NCI-H510A treated with DMSO at 0.1 percent for 48 hours (cell line): ENCODE measurements around the gene RPAP3.

Experiments used
- DNase-seq: peaks from one replicate; lab custom pipeline; 2025; lab: John Stamatoyannopoulos, UW

The RPAP3 gene

DNA sequence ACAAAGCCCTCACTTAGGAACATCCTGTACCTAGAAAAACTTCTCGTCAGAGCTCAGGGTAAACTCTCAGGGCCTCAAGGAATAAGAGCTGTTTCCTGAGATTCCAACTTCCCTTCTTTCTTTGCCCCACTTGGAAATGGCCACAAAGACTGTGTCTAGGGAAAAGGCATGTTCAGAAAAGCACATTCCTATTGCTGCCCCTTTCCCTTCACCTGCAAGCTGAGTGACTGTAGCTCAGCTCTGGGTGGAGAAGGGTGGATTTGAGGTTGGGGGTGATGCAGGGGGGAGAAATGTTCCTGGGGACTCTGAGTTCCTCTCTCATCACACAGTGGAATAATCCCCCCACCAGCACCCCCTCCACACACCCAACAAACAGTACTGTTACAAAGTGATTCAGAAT lies 12.7 kb upstream of the RPAP3 start:
- no peak for DNase-seq

DNA sequence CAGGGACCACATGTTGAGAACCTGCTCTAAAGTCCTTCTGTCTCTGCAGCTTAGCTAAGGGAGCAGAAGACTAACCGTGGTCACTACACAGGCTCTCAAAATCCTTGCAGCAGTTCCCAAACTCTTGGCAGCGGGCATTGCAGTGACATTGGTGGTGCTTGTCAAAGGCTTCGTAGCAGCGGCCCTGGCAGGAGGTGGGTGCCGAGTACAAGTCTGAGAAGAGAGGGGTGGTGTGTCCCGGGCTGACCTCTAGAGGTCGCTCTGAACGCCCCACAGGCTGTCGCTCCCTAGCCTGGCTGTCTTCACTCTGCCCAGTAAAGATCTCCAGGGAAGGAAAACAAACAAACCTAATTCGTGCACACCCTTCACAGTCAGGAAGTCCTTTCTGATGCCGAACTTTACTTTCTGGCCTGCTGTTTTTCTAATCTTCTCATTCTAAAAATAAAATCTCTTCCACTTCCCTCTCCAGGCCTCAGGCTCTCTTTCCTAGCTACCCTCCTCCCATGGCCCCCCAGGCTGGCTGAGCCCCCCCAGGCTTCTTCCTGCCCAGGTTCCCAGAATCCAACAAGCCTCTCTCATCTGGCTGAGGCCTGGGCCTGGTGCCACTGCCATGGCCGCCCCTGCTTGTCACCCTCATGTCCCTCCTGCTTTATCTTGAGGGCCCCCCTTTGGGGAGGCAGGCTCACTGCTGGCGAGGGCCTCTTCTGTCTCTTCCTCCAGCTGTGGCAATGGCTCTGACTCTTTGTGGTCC lies 11.8 kb upstream of the RPAP3 start:
- DNase-seq = peak; percentile 88

DNA sequence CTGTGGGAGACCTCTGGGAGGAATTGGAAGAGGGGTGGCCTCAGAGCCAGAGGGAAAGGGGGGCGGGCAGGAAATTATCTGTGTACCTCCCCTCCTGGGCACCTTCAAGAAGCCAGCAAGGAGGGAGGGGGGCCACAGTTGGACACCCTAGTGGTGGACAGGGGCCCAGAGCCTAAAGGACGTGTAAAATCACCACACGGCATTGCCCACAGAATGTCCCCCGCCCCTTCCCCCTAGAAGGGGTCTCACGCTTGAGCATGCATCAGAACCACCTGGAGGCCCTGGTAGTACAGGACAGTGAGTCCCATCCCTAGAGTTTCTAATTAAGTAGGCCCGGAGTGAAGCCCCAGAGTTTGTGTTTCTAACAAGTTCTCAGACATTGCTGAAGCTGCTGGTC lies 11.2 kb upstream of the RPAP3 start:
- no peak for DNase-seq

DNA sequence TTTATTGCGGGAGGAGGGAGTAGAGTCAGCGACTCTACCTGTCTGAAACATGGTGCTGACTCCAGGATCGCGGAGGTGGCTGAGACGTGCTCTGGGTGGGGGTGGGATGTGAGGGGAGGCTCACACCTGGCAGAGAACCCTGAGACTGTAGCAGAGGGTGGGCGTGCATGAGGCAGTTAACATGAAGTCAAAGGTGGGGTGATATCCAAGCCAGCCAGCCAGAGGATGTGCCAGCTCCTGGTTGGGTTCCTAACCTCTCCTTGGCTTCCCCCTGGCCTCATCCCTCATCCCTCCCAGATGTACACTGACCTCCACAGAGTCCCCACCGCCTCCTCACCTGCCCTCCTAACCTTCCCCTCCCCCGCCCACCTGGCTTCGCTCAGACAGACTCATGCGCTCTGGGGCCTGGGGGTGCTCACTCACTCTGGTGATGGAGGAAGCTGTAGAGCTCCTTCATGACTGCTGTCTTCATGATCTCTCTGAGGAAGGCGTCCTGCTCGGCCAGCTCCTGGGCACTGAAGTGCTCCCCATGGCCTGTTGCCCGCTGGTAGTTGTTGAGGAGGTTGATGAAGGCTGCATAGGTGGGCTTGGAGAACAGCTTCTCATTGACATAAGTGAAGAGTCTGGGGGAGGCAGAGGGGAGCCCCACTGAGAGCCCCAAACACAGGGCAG lies 10.2 kb upstream of the RPAP3 start:
- no peak for DNase-seq

DNA sequence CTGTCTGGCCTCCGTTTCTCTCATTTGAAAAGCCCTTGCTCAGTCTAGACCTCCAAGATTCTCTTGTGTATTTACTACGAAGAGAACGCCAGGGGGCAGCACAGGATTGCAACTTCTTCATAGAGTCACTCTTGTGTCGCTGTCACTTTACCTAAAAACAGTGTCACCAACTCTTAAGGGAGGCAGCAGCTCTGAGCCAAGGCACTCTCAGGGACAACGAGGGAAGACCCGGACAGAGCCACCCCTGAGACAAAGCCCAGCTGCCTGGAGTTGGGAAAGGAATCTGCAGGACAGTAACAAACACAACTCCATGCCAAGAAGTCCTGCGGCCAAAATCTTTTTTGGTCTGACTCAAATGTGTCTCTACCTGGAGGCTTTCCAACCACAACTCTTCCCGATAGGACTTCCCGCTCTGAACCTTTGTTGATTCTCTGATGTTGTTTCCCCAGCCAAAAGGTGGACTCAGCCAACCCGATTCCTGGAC lies 9.6 kb upstream of the RPAP3 start:
- DNase-seq = peak; percentile 86

DNA sequence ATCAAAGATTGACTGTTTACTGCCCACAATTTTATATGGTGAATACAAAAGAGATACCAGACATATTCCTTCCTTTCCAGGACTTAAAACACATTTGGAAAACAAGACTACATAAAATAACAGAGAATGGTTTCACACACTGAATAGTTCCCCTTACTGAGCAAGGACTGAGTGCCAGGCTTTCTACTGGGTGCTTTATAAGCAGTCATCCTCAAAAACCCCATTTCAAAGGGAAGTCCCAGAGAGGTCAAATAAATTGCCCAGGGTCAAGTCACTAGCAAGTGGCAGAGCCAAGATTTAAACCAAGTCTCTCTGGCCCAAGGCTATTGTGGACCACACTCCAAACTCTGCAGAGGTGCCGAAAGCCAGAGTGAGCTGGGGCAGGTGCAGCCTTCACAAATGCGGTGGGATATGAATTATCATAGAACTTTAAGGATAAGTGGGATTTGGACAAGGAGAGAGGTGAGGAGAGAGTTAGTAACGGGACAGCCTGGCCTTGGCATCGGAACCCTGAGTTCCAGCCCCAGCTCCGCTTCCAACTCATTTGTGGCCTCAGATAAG lies 9.1 kb upstream of the RPAP3 start:
- no peak for DNase-seq

DNA sequence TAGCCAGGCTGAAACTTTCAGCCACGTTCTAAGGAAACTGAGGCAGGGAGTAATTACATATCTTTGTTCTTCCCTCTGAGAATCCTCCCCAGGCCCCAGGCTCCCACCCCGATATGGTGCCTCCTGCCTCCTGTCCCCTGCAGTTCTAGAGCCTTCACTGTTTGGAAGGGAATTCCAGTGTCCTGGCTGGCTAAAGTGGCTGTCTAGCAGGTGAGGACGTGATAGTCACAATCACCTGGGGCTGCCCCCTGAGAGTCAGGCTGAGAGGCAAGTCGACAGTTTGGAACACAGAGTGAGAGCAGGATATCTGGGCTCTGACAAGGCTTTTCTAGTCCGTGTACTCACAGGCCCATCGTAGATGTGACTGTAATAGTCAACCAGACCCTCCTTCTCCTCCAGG lies 6.3 kb upstream of the RPAP3 start:
- DNase-seq = no peak

DNA sequence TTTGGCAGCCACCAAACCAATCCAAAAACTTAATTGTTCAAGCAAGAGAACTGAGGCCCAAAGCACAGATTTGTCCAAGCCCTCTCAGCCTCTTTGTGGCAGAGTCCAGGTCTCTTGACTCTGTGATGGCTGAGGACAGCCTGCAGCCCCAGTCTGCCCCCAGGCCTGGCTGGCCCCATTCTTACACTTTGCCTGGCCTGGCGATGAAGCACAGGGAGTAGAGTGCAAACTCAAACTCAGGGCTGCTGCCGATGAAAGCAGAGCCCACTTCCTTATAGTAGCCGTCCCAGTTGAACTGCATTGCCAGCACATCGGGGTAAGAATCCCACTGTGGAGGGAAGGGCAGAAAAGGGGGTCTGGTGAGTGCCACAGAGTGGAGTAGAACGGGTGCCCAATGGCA lies 5.6 kb upstream of the RPAP3 start:
- no peak for DNase-seq

DNA sequence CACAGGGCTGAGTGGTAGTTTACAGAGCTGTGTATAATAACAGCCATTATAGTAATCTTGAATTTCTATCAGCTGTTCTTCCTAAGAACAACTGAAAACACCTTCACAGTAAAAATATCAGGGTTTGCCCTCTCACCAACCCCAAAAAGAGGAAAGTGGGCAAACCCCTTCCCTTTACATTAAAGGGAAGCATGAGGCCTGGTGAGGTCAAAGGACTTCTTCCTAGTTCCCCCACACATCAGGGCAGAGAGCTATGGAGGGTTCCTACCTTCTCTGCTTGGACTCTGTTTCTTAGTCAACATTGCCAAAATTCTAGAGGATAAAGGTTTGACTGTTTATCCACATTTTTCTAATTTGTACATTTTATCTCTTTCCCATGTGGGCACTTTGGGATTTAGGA lies 4.4 kb upstream of the RPAP3 start:
- no peak for DNase-seq

DNA sequence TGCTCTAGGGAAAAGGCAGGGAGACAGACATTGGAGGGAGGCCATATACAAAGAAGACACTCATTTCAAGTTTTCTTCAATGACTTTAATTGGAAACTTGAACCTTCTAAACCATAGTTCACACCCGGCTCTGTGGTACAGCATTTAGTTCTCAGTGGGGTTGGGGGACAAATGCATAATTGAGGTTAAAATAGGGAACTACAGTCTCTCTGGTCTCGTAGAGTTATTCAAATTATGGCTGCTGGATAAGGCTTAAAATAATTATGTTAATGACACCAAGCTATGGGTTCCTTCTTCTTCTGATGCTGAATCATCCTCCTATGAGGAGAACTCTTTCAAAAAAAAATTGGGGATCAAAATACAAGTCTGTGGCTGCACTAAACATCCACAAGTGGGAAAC lies 3.8 kb upstream of the RPAP3 start:
- no peak for DNase-seq

DNA sequence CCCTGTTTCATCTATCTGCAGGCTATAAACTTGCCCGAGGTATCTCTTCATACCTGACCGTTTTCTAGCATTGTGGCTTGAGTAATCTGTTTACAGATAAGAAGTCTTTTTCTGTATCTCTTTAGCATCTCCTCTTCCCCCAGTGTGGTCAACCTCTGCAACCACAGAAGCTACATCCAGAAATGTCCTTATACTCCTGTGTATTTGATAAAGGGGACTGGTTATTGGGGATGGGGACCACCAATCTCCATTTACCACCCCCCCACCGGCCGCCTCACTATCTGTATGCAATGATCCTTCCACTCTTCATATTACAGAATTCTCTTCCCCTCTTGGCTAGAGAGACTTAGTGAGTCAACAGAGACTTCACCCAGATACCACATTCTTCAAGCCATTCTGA lies 3.4 kb upstream of the RPAP3 start:
- no peak for DNase-seq

DNA sequence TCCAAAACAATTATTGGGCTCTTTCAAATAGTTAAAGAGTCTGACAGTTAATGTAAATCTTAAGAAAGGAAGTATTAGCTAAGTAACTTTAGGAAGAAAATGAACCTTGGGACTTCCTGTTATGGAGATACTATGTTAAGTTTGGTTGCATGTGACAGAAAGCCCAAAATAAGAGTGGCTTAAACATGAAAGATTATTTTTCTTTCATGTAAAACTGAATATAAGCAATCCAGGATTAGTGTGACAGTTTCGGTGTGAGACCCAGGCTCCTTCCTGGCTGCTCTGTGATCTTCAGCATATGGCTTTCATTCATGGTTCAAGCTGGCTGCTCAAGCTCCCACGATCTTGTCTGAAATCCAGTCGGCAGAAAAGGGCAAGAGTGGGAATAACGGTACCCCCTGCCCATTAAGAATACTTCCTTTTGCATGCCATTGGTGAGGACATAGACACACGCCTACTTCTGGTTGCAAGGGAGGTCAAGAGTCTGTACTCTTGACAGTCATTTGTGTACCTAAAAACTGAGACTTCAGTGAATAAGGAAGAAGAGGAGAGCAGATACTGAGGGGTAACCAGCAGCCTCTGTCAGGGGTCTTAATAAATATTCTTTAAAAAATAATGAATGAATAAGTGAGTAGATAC lies 2.2 kb upstream of the RPAP3 start:
- DNase-seq = no peak

DNA sequence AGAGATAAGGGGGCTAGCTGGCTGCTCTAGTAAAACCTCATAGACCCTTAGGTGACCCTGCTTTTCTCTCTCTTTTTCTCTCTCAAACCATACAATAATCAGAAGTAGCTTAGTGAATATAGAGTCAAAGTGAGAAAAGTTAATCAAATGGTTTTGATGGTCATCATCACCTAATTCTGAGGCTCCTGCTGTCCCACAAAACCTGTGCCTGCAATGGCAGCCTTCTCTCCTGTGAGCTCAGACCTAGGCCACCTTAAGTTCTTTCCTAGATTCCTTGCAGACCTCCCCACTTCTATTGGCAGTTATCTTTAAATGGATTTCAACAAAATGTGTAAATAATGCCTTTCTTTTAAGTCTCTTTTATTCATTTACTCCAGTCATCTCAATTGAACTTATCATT lies 1.5 kb upstream of the RPAP3 start:
- DNase-seq = no peak

DNA sequence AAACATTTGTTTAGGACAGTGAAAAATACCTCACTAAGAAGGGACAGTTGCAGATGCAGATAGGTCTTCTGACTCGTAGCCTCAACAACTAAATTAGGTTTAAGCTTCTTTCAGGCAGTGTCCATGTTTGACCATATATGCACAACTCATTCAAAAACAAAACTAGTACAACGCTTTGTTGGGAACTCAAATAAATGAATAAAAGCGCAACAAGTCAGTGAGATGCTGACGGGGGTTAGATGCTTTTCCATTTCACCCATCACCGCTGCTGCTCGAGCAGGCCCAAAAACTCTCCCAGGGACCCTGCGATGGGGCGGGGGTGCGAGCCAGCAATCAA lies 633 bp downstream of the RPAP3 start:
- DNase-seq = no peak

DNA sequence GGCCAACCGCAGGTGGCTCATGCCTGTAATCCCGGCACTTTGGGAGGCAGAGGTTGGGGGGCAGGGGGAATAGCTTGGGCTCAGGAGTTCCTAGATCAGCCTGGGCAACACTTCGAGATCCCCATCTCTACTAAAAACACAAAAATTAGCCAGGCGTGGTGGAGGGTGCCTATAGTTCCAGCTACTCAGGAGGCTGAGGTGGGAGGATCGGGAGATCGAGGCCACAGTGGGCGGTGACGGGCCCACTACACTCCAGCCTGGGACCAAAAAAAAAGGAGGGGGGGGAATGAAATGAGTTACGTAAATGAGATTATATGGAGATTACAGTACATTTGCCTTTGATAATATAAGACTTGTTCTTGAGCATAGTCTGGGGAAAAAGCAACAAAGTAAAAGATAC lies 1.1 kb downstream of the RPAP3 start:
- DNase-seq = no peak

DNA sequence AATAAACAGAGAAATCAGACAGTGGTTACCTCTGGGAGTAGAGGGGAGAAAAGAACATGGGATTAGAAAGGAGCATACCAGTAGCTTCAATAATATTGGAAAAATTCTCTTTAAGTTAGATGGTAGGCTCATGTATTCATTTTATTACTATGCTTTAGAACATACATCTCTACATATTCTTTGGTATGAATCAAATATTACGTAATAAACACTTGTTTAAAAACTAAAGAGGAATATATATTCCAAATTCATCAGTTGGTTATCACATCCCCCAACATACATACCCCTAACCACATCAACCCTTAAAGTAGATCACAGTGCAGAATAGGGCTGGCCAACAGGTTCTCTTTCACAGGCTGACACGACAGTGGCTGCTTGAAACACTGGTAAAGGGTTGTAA lies 5.6 kb downstream of the RPAP3 start:
- DNase-seq = no peak

DNA sequence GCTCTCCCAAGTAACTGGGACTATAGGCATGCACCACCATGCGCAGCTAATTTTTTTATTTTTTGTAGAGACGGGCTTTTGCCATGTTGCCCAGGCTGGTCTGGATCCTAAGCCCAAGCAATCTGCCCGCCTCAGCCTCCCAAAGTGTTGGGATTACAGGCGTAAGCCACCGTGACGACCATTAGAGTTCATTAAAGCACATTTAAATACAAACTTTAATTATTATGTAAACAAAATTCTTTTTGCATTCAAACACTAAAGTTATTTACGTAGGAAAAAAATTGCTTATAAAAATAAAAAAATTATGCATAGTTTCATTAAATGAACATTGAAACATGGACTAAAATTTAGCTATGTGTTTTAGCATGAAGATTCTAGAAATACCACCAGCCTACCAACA lies 7.2 kb downstream of the RPAP3 start:
- no peak for DNase-seq

DNA sequence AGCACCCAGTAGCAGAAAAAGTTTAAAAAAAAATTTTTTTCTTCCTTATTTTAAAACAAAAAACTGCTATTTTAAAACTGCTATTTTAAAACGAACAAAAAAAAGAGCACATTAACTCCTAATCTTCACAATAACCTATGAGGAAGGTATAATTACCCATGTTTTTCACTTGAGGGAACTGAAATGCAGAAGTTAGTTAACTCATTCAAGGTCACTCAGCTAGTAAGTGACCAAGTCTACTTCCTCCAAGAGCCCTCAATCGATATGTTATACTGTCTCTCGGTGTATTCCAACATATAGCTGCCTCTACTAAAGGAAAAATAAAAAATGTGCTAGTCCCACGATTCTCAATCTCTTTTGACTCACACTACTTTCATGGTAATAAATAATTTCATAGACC lies 7.8 kb downstream of the RPAP3 start:
- no peak for DNase-seq

DNA sequence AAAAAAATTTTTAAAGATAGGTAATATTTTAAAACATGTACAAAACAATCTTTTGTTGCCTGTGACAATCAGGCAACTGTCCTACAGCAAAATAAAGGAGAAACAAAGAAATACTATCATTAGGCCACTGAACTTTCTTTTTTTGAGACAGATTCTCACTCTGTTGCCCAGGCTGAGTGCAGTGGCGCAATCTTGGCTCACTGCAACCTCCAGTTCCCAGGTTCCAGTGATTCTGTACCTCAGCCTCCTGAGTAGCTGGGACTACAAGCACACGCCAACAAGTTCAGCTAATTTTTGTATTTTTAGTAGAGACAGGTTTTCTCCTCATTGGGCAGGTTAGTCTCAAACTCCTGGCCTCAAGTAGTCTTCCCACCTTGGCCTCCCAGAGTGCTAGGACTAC lies 16.6 kb downstream of the RPAP3 start:
- no peak for DNase-seq

DNA sequence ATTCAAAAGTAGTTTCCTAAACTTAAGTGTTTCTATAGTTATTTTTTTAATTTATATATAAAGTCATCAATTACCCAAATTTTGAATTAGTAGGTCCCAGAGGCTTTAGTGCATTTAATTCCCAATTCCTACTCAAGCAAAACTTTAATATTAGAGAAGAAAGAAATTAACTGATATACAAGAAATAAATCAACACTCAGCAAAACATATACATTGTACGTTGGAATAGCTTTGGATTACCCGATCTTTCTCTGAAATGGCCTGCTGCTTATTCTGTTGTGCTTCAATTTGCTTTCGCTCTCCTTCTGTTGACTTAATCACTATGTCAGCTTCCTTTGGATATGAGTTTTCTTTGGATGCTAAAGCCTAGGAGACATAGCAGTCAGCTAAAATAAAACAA lies 18.2 kb downstream of the RPAP3 start:
- no peak for DNase-seq

DNA sequence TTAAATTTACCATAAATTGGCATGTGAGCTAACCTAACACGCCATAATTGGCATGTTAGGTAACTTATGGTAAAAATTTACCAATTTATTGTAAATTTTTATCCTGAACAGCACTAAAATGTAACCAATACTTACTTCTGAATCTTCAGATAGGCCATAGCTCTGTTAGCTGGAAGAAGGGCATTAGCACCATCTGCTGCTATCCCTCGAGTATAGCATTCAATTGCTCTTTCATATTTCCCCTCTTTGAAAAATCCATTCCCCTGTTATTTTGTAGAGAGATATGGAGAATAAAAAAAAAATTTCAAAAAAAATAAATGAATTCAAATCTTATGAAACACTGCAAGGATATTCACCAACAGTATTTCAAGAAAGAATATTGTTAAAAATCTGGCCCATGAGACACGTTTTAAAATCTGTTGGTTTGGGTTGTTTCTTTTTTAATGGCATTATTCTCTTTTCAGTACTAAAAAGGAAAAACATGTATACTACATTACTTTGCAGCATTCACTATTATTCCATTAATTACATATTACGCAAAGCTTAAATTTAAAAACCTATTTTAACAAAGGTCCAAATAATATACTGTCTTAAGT lies 19.1 kb downstream of the RPAP3 start:
- DNase-seq = peak; percentile 32

DNA sequence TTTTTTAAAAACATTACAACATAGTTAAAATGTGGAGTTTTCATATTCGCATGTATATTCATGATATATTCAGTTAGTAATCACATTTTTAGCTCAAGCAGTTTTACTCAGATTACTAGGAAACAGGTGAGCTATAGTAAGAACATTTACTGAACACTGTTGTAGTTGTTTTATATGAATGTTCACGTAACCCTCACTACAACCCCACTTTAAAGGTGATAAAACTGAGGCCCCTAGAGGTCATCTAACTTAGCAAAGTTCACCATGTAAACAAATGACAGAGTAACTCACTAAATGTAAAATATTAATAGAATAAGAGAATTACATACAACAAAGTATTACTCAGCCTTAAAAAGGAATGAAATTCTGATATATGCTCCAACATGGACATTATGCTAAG lies 26.0 kb downstream of the RPAP3 start:
- DNase-seq = no peak

DNA sequence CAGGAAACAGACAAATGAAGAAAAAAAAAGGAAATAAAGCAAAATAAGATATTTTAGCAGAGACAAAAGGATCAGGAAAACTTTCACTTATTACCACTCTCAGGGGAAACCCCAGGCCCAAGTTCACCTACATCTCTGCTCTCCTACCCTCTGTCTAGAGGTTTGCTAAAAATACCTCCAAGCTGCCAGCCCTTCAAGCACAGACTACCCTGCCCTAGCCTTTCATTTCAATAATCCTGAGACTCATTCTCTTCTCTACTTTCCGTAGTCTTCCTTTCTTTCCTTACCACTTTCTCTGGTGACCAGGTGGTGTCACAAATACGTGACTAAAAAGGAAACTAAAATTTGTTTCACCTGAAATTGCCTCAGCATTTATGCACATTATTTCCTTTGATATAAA lies 33.8 kb downstream of the RPAP3 start:
- no peak for DNase-seq
